GM12873 (cell line): ENCODE results near the gene LILRA5.

ENCODE experiments used
- TF ChIP-seq, protein P1 (sequence below): IDR thresholded peaks from 2 replicates; pipeline ENCODE4 v1.5.1; 2012; ENCODE audit warnings: low read depth, mild to moderate bottlenecking, moderate library complexity, low read length, control low read depth; ENCODE audit not compliant: insufficient read depth; ENCODE audit errors: missing control alignments

Gene LILRA5

DNA sequence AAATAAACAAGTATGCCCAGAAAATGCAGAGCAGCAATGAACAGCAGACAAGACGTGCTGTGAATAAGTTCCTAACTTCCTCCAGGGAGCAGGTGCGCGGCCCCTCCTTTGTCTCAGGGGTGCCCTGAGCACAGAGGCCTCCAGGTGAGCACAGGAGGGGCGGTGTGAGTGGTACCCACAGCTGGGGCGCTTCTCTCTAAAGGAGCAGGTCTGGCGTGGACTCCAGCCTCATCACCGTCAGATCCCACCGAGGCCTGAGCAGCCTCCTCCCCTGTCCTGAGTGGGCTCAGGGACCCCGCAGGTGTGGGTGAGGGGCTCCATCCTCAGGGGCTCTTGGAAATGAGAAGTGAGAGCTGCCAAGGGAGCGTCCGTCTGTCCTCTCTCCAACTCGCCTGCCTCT, 3.2 kb downstream of the LILRA5 start:
- TF ChIP-seq, protein P1, sequence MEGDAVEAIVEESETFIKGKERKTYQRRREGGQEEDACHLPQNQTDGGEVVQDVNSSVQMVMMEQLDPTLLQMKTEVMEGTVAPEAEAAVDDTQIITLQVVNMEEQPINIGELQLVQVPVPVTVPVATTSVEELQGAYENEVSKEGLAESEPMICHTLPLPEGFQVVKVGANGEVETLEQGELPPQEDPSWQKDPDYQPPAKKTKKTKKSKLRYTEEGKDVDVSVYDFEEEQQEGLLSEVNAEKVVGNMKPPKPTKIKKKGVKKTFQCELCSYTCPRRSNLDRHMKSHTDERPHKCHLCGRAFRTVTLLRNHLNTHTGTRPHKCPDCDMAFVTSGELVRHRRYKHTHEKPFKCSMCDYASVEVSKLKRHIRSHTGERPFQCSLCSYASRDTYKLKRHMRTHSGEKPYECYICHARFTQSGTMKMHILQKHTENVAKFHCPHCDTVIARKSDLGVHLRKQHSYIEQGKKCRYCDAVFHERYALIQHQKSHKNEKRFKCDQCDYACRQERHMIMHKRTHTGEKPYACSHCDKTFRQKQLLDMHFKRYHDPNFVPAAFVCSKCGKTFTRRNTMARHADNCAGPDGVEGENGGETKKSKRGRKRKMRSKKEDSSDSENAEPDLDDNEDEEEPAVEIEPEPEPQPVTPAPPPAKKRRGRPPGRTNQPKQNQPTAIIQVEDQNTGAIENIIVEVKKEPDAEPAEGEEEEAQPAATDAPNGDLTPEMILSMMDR, result no peak

DNA sequence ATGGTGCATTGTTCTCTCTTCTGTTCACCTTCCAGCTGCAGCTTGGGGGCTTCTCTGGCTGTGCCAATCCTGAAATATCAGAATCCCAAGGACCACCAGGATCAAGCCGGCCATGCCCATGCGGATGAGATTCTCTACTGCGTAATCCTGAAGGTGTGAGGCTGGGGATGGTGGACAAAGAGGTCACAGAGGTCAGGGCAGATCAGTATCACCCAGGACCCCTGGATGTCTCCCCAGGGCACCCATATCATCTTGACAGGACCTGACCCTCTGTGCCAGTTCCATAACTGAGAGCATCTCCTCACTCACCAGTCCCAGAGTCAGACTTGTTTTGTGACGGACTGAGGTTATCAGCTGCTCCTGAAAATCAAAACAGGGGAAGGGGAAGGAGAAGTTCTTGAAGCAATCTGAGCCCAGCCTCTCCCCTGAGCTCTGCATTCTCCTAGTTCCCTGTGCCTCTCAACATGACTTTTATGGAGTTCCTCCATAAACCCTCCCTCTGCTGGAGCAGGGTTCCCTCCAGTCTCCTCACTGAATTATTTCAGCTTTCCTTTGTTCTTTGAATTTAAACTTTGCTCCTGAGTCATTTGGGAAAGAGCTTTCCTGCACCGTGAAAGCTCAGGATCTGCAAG, 5.5 kb downstream of the LILRA5 start:
- TF ChIP-seq, protein P1, result no peak

DNA sequence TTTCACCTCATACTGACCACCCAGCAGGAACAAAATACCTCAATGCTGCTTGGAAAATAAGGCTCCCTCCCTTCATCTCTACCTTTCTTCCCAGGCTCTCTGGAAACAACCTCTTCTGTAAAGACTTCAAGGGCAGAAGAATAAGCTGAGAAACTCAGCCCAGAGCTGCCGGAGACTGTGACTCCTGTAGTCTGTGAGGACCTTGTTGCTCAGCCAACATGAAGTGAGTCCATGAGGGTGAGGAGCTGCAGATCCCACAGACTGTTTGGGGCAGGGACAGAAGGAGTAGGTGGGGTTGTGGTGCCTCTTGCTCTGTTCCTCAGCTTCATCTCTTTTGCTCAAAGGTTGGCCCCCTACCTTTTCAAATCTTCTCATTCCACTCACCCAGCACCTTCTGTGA, 7.8 kb downstream of the LILRA5 start:
- TF ChIP-seq, protein P1, result no peak

DNA sequence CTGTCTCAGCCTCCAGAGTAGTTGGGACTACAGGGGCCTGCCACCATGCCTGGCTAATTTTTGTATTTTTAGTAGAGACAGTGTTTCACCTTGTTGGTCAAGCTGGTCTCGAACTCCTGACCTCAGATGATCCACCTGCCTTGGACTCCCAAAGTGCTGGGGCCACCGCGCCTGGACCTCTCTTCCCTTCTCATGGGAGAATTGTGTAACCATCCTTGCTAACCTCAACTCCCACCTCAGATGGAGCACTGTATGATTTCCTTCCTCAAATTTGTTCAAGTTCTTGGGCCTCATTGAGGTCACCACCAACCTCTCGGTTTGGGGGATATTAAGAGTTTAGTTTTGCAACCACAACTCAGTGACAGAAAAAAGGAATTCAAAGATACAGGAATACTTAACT, 10.7 kb downstream of the LILRA5 start:
- TF ChIP-seq, protein P1, result no peak

DNA sequence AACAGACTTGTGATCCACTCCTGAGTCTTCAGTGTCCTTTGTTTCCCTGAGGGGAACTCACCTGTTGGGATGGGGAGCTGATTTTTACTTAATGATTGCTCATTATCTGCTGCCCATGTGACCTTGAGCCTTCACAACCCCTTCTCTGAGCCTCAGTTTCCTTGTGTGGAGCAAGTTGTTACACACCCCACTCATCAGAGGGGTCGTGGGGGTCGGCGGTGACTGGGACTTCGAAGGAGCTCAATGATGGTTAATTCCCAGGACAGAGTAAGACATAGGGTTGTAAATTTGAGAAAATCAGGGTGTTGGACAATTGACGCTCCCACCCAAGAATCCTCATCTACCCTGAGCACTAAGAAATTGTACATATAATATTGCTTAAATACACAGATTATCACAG, 13.5 kb downstream of the LILRA5 start:
- TF ChIP-seq, protein P1, result no peak

DNA sequence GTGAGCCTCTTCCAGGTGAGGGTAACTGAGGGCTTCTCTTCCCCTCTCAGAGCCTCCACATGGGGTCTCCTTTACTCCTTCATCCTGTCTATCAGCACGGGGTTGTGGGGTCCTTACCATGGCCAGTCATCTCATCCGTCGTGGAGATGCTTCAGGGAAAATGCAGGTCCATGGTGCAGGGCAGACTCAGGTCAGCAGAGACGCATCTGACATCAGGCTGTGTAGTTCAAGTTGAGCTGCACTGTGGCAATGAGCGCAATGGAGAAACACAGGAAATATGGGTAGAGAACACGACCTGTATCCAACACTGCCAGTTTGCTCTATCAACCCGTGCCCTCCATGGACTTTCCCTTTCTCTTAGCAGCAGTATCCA, 13.9 kb downstream of the LILRA5 start:
- TF ChIP-seq, protein P1, result no peak

DNA sequence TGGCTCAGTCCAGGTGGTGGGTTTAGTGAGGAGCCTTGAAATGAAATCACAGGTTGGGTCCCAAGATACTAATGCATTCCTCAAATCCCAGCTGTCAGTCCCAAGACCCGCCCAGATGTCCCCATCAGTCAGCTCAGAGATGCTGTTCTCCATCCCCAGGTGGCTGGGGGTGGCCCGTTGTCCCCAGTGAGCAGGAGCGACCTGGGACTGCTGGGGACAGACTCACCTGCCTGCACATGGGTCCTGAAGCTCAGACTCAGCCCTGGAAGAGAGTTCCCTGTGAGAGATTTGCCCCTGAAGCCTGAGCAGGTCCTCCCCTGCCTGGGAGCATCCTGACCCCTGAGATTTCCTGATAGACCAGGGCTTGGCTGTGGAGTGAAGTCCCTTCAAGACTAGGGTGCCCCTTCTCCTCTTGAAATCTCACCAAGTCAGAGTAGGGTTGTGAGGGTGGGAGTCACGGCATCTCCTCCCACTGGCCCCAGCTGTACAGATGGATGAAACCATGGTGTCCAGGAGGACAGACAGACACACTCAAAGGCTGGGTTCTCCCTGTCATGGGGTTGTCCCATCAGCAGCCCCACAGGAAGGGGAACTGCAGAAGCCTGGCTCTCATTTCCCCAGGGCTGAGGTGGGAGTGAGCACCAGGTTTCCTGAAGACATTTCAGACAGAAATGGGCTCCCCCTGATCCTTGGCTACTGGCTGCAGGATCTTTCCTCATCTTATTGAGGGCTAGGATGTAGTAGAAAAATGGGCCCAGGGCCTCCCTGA, 14.4 kb downstream of the LILRA5 start:
- TF ChIP-seq, protein P1, result no peak
